Neural cell (in vitro differentiated cells): ENCODE data around the gene RGS18. TPM values are rescaled to one million over a fixed set of nuclear protein-coding genes. Genes with fewer than 3 reads are reported as not detected.

Source experiments
- H2AFZ ChIP-seq: fragments of 200-600, 300-800 bp; sonication (generic), shearing (Covaris generic); 2 replicates; pipeline ENCODE4 v1.6.0; 2014; ENCODE audit warnings: low read depth, mild to moderate bottlenecking, antibody characterized with exemption, low read length, moderate library complexity
- H3F3A ChIP-seq: fragments of 200-600 bp; shearing (Covaris generic); 2 replicates; pipeline ENCODE4 v1.6.1; 2016; ENCODE audit warnings: mild to moderate bottlenecking, moderate library complexity, mixed read lengths, antibody characterized with exemption, low read length; ENCODE audit not compliant: insufficient read depth, poor library complexity, severe bottlenecking
- H3K27ac ChIP-seq: fragments of 200-600, 300-800 bp; sonication (generic), shearing (Covaris generic); 2 replicates; pipeline ENCODE4 v1.5.1; 2014; ENCODE audit warnings: mild to moderate bottlenecking, low read length, moderate library complexity
- H3K27me3 ChIP-seq: fragments of 300-800, 200-600 bp; sonication (generic), shearing (Covaris generic); 2 replicates; pipeline ENCODE4 v1.6.0; 2014; ENCODE audit warnings: mild to moderate bottlenecking, low read depth, low read length, moderate library complexity; ENCODE audit not compliant: insufficient read depth
- H3K36me3 ChIP-seq: fragments of 300-800, 200-600 bp; sonication (generic), shearing (Covaris generic); 2 replicates; pipeline ENCODE4 v1.5.1; 2014; ENCODE audit warnings: mild to moderate bottlenecking, antibody characterized with exemption, low read length, moderate library complexity; ENCODE audit not compliant: insufficient read depth
- H3K4me2 ChIP-seq: fragments of 300-800, 200-600 bp; sonication (generic), shearing (Covaris generic); 2 replicates; pipeline ENCODE4 v1.6.0; 2014; ENCODE audit warnings: mild to moderate bottlenecking, low read length
- H3K4me3 ChIP-seq: fragments of 300-800, 200-600 bp; sonication (generic), shearing (Covaris generic); 2 replicates; pipeline ENCODE4 v1.5.1; 2014; ENCODE audit warnings: mild to moderate bottlenecking, low read length, moderate library complexity
- H3K79me2 ChIP-seq: fragments of 200-600 bp; shearing (Covaris generic); replicated peaks from 2 replicates; pipeline ENCODE4 v1.6.0; 2014; ENCODE audit warnings: mild to moderate bottlenecking, low read length, moderate library complexity; ENCODE audit not compliant: insufficient read depth
- H3K9ac ChIP-seq: fragments of 300-800, 200-600 bp; sonication (generic), shearing (Covaris generic); 2 replicates; pipeline ENCODE4 v1.6.1; 2016; ENCODE audit warnings: mild to moderate bottlenecking, low read length, mixed read lengths
- H3K9me2 ChIP-seq: fragments of 200-600 bp; shearing (Covaris generic); 2 replicates; pipeline ENCODE4 v1.6.1; 2016; ENCODE audit warnings: mild to moderate bottlenecking, low read length, mixed read lengths; ENCODE audit not compliant: insufficient read depth
- H3K9me3 ChIP-seq: fragments of 200-600, 300-800 bp; sonication (generic), shearing (Covaris generic); 2 replicates; pipeline ENCODE4 v1.6.1; 2016; ENCODE audit warnings: mild to moderate bottlenecking, mixed run types, low read length, moderate library complexity, mixed read lengths
- H4K20me1 ChIP-seq: fragments of 200-600 bp; shearing (Covaris generic); 2 replicates; pipeline ENCODE4 v1.6.1; 2016; ENCODE audit warnings: mild to moderate bottlenecking, mixed run types; ENCODE audit not compliant: insufficient read depth
- EP300 ChIP-seq: fragments of 450-650 bp; conservative IDR thresholded peaks from 2 replicates; pipeline ENCODE4 v1.6.1; 2014; ENCODE audit warnings: antibody characterized with exemption, mild to moderate bottlenecking, moderate library complexity; ENCODE audit not compliant: poor library complexity, severe bottlenecking
- EZH2 ChIP-seq: fragments of 200-600, 300-800 bp; shearing (Covaris generic), sonication (generic); IDR thresholded peaks from 2 replicates; pipeline ENCODE4 v1.6.1; 2014; ENCODE audit warnings: antibody characterized with exemption, low read length, borderline replicate concordance, mild to moderate bottlenecking; ENCODE audit not compliant: insufficient read depth, poor library complexity, severe bottlenecking
- MXI1 ChIP-seq: fragments of 450-650 bp; conservative IDR thresholded peaks from 2 replicates; pipeline ENCODE4 v1.6.1; 2014; ENCODE audit warnings: antibody characterized with exemption, mild to moderate bottlenecking; ENCODE audit not compliant: poor library complexity, severe bottlenecking
- POLR2AphosphoS5 ChIP-seq: IDR thresholded peaks from 2 replicates; pipeline ENCODE4 v1.6.1; 2012
- RAD21 ChIP-seq: fragments of 450-650 bp; conservative IDR thresholded peaks from 2 replicates; pipeline ENCODE4 v1.6.1; 2014; ENCODE audit warnings: antibody characterized with exemption, mild to moderate bottlenecking, moderate library complexity
- REST ChIP-seq: IDR thresholded peaks from 2 replicates; pipeline ENCODE4 v1.6.1; 2012; ENCODE audit warnings: borderline replicate concordance
- SMC3 ChIP-seq: fragments of 450-650 bp; conservative IDR thresholded peaks from 2 replicates; pipeline ENCODE4 v1.6.1; 2014; ENCODE audit warnings: antibody characterized with exemption, mild to moderate bottlenecking, moderate library complexity; ENCODE audit not compliant: poor library complexity
- TAF1 ChIP-seq: IDR thresholded peaks from 2 replicates; pipeline ENCODE4 v1.6.1; 2012; ENCODE audit warnings: low read depth
- polyA plus RNA-seq: library from polyadenylated mRNA; depleted of rRNA; stranded (reverse); fragments of >200 nt; gene quantifications from 2 replicates; pipeline ENCODE4 v1.2.3, GENCODE V29; 2014
- TF ChIP-seq, protein P1 (sequence below): fragments of 450-650 bp; IDR thresholded peaks from 2 replicates; pipeline ENCODE4 v1.5.1; 2014; ENCODE audit warnings: antibody characterized with exemption, mild to moderate bottlenecking, moderate library complexity; ENCODE audit not compliant: poor library complexity, severe bottlenecking

The RGS18 gene
- polyA plus RNA-seq, 1 donor from 2014 or later = not detected

- H2AFZ ChIP-seq = no peak overlapping the region
- H3K9me2 ChIP-seq = no peaks in the 10 kb centered on the region
- TF ChIP-seq POLR2AphosphoS5 = peak; percentile 72
- no peak for TF ChIP-seq REST
- TF ChIP-seq, protein P1, sequence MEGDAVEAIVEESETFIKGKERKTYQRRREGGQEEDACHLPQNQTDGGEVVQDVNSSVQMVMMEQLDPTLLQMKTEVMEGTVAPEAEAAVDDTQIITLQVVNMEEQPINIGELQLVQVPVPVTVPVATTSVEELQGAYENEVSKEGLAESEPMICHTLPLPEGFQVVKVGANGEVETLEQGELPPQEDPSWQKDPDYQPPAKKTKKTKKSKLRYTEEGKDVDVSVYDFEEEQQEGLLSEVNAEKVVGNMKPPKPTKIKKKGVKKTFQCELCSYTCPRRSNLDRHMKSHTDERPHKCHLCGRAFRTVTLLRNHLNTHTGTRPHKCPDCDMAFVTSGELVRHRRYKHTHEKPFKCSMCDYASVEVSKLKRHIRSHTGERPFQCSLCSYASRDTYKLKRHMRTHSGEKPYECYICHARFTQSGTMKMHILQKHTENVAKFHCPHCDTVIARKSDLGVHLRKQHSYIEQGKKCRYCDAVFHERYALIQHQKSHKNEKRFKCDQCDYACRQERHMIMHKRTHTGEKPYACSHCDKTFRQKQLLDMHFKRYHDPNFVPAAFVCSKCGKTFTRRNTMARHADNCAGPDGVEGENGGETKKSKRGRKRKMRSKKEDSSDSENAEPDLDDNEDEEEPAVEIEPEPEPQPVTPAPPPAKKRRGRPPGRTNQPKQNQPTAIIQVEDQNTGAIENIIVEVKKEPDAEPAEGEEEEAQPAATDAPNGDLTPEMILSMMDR = no peak
- peak; percentile 64 for TF ChIP-seq EP300
- TF ChIP-seq EZH2 = no peak
- TF ChIP-seq MXI1 = no peak
- TF ChIP-seq SMC3 = no peak
- TF ChIP-seq TAF1 = no peak
- TF ChIP-seq RAD21 = peak; percentile 15
- H3K9me3 ChIP-seq = no peaks in the 10 kb centered on the region
- H3F3A ChIP-seq = no peaks in the 10 kb centered on the region
- no peaks in the 10 kb centered on the region for H3K79me2 ChIP-seq
- H3K9ac ChIP-seq = no peak overlapping the region
- no peaks in the 10 kb centered on the region for H3K27me3 ChIP-seq
- H3K4me3 ChIP-seq = no peak overlapping the region
- no peaks in the 10 kb centered on the region for H3K36me3 ChIP-seq
- H3K4me2 ChIP-seq = no peak overlapping the region
- no peaks in the 10 kb centered on the region for H4K20me1 ChIP-seq
- H3K27ac ChIP-seq = peak overlapping the region; percentile 46
Measured at GRCh38 chr1:192232817-192233417, 74.7 kb downstream of the RGS18 start.

GRCh38 chr1:192235127-192235526, 76.9 kb downstream of the RGS18 start:
- Histone ChIP-seq H3K9ac (no peak overlapping the region), H3K36me3 (no peaks in the 10 kb centered on the region), H3K27me3 (no peaks in the 10 kb centered on the region), H3K9me2 (no peaks in the 10 kb centered on the region), H3K27ac (no peak overlapping the region), H3K9me3 (no peaks in the 10 kb centered on the region), H2AFZ (no peak overlapping the region), H3K79me2 (no peaks in the 10 kb centered on the region), H3F3A (no peaks in the 10 kb centered on the region), H3K4me2 (no peak overlapping the region), H3K4me3 (no peak overlapping the region), H4K20me1 (no peaks in the 10 kb centered on the region)
- TF ChIP-seq REST = no peak
- no peak for TF ChIP-seq EP300
- no peak for TF ChIP-seq RAD21
- TF ChIP-seq, protein P1 = no peak
